K562 (cell line): ENCODE results near the gene MPLKIP. TPM values are rescaled to one million over a fixed set of nuclear protein-coding genes. Genes with fewer than 3 reads are reported as not detected.

ENCODE experiments used
- ATAC-seq: fragments of 200-7000 bp; cut with Tn5 transposase; 3 replicates; pipeline ENCODE4 v1.9.1; 2020; ENCODE audit warnings: moderate library complexity
- BruUV-seq: library from RNA; stranded (reverse); fragments of 400-500 nt; replicated peaks from 2 replicates; lab custom pipeline; 2021; lab: Mats Ljungman, UMichigan
- CTCF ChIA-PET: fragments of 300-600 bp; formaldehyde crosslinking; extraction: SDS; loops from one replicate; lab custom pipeline; 2021; ENCODE audit warnings: low intra/inter-chr PET ratio; lab: Yijun Ruan, JAX
- POLR2A ChIA-PET: fragments of 300-600, 350-650 bp; sonication (Branson Sonifier 250); formaldehyde crosslinking; extraction: SDS; loops from one replicate; lab custom pipeline; 2021; ENCODE audit warnings: antibody characterized with exemption, inconsistent platforms; lab: Yijun Ruan, JAX
- DNase-seq, 4 experiments: peaks; one replicate each; pipeline versions ENCODE4 v3.0.0 to v3.0.0-alpha.2; 2011 to 2018; ENCODE audit warnings: low spot score in 3 of 4, mixed read lengths in 3 of 4; ENCODE audit errors: extremely low read depth in 1 of 4
- FAIRE-seq: peaks from 2 replicates; lab custom pipeline; 2011; peaks lifted over from hg19 to GRCh38; lab: Jason Lieb, UNC
- H2AFZ ChIP-seq: 2 replicates; pipeline ENCODE4 v1.6.0; 2011; ENCODE audit warnings: low read depth, low read length, control low read depth, inconsistent platforms
- H3K27ac ChIP-seq: fragments of 200-600 bp; 3 replicates; pipeline ENCODE4 v1.8.0; 2011; ENCODE audit warnings: low read depth, mild to moderate bottlenecking, control low read depth, inconsistent platforms, low read length, moderate library complexity, mixed read lengths; ENCODE audit errors: extremely low read depth
- H3K27me3 ChIP-seq, 2 experiments: fragments of 300-600 bp in 1 of 2; 2 replicates in 1 of 2; 3 replicates in 1 of 2; pipeline versions ENCODE4 v1.6.0 to v1.8.0; 2011; ENCODE audit warnings: inconsistent platforms in 2 of 2, low read length in 2 of 2, mild to moderate bottlenecking in 1 of 2, mixed read lengths in 1 of 2, moderate library complexity in 1 of 2; ENCODE audit not compliant: control insufficient read depth in 2 of 2, insufficient read depth in 2 of 2
- H3K36me3 ChIP-seq: fragments of 300-600 bp; 3 replicates; pipeline ENCODE4 v1.8.0; 2011; ENCODE audit warnings: mild to moderate bottlenecking, low read length, inconsistent platforms; ENCODE audit not compliant: control insufficient read depth, insufficient read depth
- H3K4me1 ChIP-seq, 2 experiments: fragments of 200-600 bp in 1 of 2; replicated peaks in 1 of 2; 2 replicates in 1 of 2; 3 replicates in 1 of 2; pipeline versions ENCODE4 v1.5.1 to v1.8.0; 2011; ENCODE audit warnings: inconsistent platforms in 2 of 2, low read length in 2 of 2, mild to moderate bottlenecking in 1 of 2, mixed read lengths in 1 of 2, moderate library complexity in 1 of 2; ENCODE audit not compliant: control insufficient read depth in 2 of 2, insufficient read depth in 2 of 2
- H3K4me2 ChIP-seq: 2 replicates; pipeline ENCODE4 v1.6.1; 2011; ENCODE audit warnings: low read length, control low read depth, inconsistent platforms, mixed read lengths; ENCODE audit not compliant: insufficient read depth
- H3K4me3 ChIP-seq: fragments of 200-600 bp; sonication (generic), shearing (Covaris generic); 2 replicates; pipeline ENCODE4 v1.5.1; 2016; ENCODE audit warnings: control low read depth, inconsistent platforms
- H3K79me2 ChIP-seq: fragments of 200-600 bp; 3 replicates; pipeline ENCODE4 v1.8.0; 2011; ENCODE audit warnings: low read length, inconsistent platforms; ENCODE audit not compliant: control insufficient read depth, insufficient read depth
- H3K9ac ChIP-seq, 2 experiments: 2 replicates each; pipeline versions ENCODE4 v1.6.0 to v1.6.1; 2011; ENCODE audit warnings: low read depth in 2 of 2, low read length in 2 of 2, control low read depth in 1 of 2, inconsistent platforms in 1 of 2, mild to moderate bottlenecking in 1 of 2, mixed read lengths in 1 of 2; ENCODE audit not compliant: insufficient read depth in 1 of 2
- H3K9me1 ChIP-seq: one replicate; pipeline ENCODE4 v1.6.0; 2011; ENCODE audit warnings: inconsistent platforms, mild to moderate bottlenecking, low read length, moderate library complexity; ENCODE audit not compliant: control insufficient read depth, insufficient read depth
- H3K9me3 ChIP-seq: replicated peaks from 2 replicates; pipeline ENCODE4 v1.5.1; 2011; ENCODE audit warnings: low read depth, low read length, inconsistent platforms; ENCODE audit not compliant: control insufficient read depth, insufficient read depth
- H4K20me1 ChIP-seq: replicated peaks from 2 replicates; pipeline ENCODE4 v1.6.1; 2011; ENCODE audit warnings: low read length, inconsistent platforms, mixed read lengths; ENCODE audit not compliant: control insufficient read depth, insufficient read depth
- CTCFL ChIP-seq: IDR thresholded peaks from 2 replicates; pipeline ENCODE4 v1.6.1; 2011; ENCODE audit warnings: borderline replicate concordance, low read depth, mild to moderate bottlenecking, moderate library complexity, low read length; ENCODE audit not compliant: insufficient read depth, poor library complexity, severe bottlenecking
- ZNF347 ChIP-seq: fragments of 450-650 bp; formaldehyde crosslinking; IDR thresholded peaks from 2 replicates; pipeline ENCODE4 v1.4.0; 2020; ENCODE audit warnings: low read depth, mild to moderate bottlenecking, moderate library complexity
- WGBS: fragments of 100-300 bp; shearing (Covaris generic); methylation state at CpG from one replicate; pipeline ENCODE4 v1.1.6; 2016; ENCODE audit warnings: low coverage, mixed read lengths; ENCODE audit not compliant: insufficient coverage; ENCODE audit errors: missing lambda C conversion rate; 5-methylcytosine and 5-hydroxymethylcytosine counted together
- in situ Hi-C: fragments of 300-500 bp; cut with MboI; formaldehyde crosslinking; loops from 4 replicates; pipeline ENCODE4 v1.15.0; 2018; ENCODE audit warnings: inconsistent platforms, mixed read lengths
- intact Hi-C: fragments of 100-400 bp; cut with micrococcal nuclease; formaldehyde crosslinking; loops from 2 replicates; pipeline ENCODE4 v1.14.2; 2022
- polyA plus RNA-seq, 8 experiments: library from polyadenylated mRNA; depleted of rRNA in 4 of 8; stranded (reverse) in 5 of 8; unstranded in 3 of 8; fragments of >200 nt; fragmentation: Nextera tagmentation in 2 of 8; fragmentation: Illumina TruSeq in 1 of 8; extraction: Ambion mirVana in 2 of 8; extraction: Trizol in 1 of 8; gene quantifications; 2 replicates each; pipeline versions ENCODE4 v1.2.1 to v1.2.3, GENCODE V29; 2011 to 2014; ENCODE audit warnings: inconsistent platforms in 1 of 8, missing spikeins in 1 of 8
- total RNA-seq, 7 experiments: library from RNA; depleted of rRNA in 6 of 7; stranded (reverse); fragments of >200 nt in 6 of 7; fragmentation: Illumina TruSeq in 2 of 7; extraction: Trizol in 2 of 7; gene quantifications; 2 replicates each; pipeline versions ENCODE4 v1.2.1 to v1.2.3, GENCODE V29; 2011 to 2021; ENCODE audit warnings: low replicate concordance in 1 of 7

MPLKIP gene
- total and polyA plus RNA-seq, 9 of the 15 experiments (the other 6 are each of a cell fraction or from before 2014, with no cell fraction given) = 5.6 to 127 (median 44.2) TPM

GRCh38 chr7:40093631-40094350 lies 40.6 kb downstream of the MPLKIP start:
- in situ Hi-C loops (no loop called here), intact Hi-C loops (no loop called here)
- Histone ChIP-seq H3K9me3 (no peaks in the 10 kb centered on the region), H3K27me3 (no peaks in the 10 kb centered on the region), H2AFZ (no peak overlapping the region), H3K27ac (no peak overlapping the region), H3K9me1 (no peaks in the 10 kb centered on the region), H3K36me3 (peaks cover 69% of the 10 kb centered on the region; the same call in 2 of the 3 replicates), H3K4me2 (no peak overlapping the region), H3K4me1 (no peaks in the 10 kb centered on the region), H4K20me1 (0 out of 2 replicates have a peak, but pooled peaks cover 3% of the 10 kb centered on the region), H3K4me3 (no peak overlapping the region), H3K9ac (no peak overlapping the region), H3K79me2 (no peaks in the 10 kb centered on the region)
- TF ChIP-seq ZNF347 (CRISPR knock-in tag) (no peak), CTCFL (no peak)
- CTCF ChIA-PET = no interaction called here
- POLR2A ChIA-PET = interaction anchor here (0.7 kb wide), 1 partner anchor 285 kb away, joined by 4 read pairs; no protein-coding TSS in a partner anchor
- 86% methylated on average over 8 of the region's 8 CpGs for WGBS
- no peak for FAIRE-seq
- BruUV-seq = no TSS peak
- ATAC-seq = no peak
- no peak for DNase-seq
